AG08395 (cell line): ENCODE data around the gene C3orf33.
"Not testable (repeated sequence)": the region's sequence is repeated elsewhere in the genome, so short reads cannot be mapped to it uniquely, and the experiment has no call there.

Experiments
- DNase-seq: peaks from one replicate; pipeline ENCODE4 v3.0.0; 2012; ENCODE audit warnings: mixed read lengths, low spot score

The C3orf33 gene, protein sequence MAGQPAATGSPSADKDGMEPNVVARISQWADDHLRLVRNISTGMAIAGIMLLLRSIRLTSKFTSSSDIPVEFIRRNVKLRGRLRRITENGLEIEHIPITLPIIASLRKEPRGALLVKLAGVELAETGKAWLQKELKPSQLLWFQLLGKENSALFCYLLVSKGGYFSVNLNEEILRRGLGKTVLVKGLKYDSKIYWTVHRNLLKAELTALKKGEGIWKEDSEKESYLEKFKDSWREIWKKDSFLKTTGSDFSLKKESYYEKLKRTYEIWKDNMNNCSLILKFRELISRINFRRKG

DNA sequence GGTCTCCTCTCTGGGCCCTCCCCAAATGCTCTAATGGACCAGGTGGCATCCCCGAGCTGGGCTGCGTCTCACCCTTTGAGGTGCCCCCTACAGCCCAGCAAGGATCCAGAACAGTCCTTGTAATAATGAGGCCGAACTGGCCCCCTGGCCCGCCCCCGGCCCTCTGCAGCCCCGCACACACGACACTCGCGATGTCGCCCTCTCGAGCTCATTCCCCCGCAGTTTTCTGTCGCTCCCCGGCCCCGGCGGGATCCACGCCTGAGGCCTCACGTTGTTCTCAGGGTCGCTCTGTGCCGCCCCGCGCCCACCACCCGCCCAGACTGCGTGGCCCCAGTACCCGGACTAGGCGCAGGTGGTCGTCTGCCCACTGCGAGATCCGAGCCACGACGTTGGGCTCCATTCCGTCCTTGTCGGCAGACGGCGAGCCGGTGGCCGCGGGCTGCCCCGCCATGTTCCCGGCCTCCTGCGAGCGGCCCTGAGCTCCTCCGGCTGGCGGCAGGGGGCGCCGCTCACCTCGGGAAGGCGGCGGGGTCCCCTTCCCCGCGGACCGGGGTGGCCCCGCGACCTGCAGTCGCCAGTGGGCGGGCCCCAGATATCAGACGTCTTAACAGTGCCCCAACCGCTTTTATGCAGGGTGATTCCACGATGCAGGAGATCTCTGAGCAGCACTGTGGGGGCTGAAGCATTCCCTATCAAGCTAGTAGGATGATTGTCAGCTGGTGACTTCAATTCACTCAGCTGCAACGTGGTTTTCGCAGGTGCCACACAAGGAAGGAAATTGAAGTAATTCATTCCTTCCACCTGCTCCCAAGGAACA is at the start of gene C3orf33:
C3orf33 (minus strand) TSS at position 477 of the 817 bp plus-strand sequence; CDS start at position 451, 26 bp downstream.
- DNase-seq, result peak; percentile 84

DNA sequence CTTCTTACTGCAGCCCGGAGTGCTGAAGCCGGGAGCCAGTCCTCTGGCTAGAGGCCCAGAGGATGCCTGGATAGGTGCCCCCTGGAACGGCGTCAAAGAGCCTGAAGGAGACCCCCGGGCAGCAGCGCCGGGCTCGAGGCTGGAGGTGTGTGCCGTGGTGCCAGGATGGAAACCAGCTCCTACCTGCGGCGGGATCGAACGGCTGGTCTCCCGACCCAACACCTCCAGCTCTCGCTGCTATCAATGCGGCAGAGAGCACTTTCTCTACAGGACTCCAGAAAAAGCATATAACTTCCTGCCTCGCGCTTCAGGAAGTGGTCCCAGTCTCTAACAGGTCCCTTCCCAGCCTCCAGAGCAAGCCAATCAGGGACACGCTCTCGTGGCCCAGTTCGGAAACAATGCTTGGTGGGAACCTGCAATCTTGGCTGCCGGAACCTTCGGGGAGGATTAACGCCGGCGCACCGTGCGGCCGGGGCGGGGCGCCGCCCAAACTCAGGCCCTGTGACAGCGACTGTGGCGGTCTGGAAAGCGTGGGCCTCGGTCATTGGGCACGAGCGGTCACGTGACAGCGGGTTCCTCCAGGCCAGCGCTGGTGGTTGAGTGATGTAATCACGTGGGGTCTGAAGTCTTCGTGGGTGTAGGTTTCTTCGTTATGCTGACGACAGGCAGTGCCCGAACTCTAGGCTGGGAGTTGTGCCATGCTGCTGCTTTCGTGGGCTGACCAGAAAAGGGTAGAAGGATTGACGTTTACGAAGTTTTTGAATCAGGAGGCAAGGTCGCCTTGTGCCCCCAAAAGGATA is 48.3 kb upstream of the C3orf33 start, which contains the start of gene SLC33A1:
SLC33A1 (minus strand) TSS at position 287 of the 800 bp plus-strand sequence. CDS start 430 bp downstream, outside the sequence.
- peak; percentile 99 for DNase-seq

DNA sequence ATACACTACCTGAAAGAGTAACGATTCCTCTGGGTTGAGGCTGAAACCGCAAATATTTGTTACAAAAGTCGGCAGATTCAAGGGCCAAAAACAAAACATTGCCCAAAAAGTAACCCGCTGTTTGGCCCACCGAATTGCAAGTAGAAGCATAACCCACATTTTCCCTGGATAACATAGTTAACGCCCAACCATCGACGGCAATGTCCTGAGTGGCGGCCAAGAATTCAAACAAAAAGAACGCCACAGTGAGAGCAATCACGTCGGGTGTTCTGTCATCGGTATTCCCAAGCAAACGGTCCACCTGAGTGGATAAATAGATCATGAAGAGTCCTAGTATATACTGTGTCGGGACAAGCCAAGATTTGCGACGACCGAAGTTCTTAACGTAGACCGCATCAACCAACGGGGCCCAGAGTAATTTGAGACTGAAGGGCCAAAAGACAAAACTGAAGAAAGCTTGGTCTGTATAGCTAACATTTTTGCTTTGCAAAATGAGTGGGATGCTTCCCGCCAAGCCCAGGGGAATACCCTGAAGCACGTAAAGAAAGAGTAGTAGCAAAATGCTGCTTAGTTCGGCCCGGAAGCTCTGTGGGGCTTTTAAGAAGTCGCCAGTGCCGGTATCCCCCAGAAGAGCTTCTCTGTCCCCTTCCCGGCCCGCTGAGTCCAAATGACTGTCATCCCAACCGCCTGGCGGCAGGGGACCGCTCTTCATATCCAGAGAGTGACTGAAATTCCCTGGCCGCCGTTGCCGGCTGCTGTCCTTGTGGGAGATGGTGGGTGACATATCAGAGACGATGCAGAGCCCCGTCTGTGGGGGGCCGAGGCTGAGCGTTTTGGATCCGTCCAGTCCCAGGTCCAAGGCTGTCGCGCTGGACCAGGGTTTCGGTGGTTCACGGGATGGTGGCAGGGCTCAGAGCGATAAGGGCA is 47.4 kb upstream of the C3orf33 start:
- DNase-seq, result no peak

DNA sequence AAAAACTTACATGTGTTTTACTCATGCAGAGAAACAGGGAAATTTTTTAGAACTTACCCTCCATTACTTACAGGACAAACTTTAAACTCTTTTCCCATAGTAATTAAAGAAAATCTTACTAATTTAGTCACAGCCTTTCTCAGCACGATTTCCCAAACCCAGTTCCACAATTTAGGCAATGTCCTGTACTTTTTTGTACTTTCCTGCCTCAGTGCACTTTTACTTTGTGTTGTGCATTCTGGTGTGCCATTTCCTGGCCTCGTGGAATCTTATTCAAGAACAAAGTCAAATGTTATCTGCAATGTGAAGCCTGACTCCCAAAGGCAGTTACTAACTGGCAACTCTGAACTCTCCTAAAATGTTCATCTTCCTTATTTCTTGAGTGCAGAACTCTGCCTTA is 46.3 kb upstream of the C3orf33 start:
- no peak for DNase-seq

DNA sequence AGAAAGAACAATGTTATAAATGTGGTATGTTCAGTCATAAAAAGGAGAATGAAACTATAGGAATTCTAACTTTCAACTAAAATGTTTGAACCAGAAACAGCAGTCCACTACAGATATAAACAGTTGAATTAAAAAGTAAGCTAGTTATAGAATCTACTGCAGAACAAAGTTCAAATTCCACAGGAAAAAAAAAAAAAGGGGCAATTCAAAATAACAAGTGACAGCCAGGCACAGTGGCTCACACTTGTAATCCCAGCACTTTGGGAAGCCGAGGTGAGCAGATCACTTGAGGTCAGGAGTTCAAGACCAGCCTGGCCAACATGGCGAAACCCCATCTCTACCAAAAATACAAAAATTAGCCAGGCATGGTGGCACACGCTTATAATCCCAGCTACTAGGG is 43.3 kb upstream of the C3orf33 start:
- DNase-seq, result not testable (repeated sequence)

DNA sequence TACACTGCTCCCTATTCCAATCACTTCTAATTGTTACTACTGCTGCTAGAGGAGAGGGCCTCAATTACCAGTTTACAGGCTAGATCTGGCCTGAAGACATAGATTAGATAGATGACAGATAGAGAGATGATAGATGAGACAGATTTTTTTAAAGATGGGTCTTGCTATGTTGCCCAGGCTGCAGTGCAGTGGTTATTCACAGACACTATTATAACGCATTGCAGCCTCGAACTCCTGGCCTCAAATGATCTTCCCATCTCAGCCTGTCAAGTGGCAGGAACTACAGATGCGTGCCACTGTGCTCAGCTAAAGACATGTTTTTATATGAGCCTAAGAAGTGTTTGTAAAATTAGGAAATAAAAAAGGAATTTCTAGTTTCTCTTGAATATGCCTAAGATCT is 41.9 kb upstream of the C3orf33 start:
- no peak for DNase-seq

DNA sequence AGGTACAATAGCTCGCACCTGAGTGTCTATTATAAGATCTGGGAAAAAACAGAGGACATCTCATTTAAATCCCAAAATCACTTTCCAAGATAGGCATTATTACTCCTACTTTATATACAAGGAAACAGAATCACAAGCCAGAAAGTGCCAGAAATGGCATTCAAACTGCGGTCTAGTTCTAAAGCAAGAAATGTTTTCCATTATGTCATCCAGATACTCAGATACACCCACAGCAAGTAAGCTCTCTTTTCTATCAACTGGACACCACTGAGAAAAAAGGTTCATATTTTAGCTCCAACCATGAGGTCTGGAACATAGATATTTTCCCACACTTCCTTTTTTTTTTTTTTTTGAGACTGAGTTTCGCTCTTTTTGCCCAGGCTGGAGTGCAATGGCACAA is 40.0 kb upstream of the C3orf33 start:
- no peak for DNase-seq

DNA sequence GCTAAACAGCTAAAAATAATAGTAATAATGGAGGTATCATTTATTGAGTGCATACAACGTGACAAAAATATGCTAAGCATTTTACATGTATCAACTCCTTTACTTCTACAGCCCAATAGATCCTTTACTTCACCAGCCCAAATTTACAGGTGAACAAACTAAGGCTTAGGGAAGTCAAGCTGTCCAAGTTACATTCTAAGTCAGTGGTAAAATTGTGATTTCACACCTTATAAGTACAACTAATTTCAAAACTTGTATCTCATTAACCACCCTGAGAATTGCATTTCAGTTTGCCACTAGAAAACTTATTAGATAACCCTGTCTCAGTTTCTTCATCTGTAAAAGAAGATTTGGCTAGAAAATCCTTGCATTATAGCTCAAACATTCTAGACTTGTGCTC is 37.5 kb upstream of the C3orf33 start:
- DNase-seq, result no peak

DNA sequence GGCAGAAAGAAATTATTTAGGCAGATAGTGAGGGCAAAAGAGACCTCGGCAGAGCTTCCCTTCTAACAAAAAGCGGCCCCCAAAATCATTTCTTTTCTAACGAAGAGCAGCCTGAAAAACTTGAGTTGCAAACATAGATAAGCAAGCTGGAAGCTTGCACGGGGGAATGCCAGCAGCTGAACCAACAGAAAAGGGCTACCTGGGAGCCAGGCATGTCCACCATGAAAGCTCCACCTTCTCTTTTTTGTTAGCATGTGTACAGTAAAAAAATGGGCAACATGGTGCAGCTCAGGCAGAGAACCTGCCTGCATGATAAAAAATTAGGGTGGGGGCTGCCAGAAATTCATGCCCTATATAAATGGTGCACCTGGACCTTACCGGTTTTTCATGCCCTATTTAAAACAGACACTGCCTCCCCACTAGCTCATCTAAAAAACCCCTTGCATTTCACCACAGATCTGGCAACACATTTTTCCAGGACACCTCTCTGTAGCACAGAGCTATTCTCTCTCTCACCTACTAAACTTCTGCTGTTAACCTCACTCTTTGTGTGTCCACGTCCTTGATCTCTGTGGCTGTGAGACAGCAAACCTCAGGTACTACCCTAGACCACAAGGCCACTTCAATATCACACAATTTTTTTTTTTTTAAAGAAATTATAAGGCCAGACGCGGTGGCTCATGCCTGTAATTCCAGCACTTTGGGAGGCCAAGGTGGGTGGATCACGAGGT is 29.4 kb upstream of the C3orf33 start:
- DNase-seq, result no peak

DNA sequence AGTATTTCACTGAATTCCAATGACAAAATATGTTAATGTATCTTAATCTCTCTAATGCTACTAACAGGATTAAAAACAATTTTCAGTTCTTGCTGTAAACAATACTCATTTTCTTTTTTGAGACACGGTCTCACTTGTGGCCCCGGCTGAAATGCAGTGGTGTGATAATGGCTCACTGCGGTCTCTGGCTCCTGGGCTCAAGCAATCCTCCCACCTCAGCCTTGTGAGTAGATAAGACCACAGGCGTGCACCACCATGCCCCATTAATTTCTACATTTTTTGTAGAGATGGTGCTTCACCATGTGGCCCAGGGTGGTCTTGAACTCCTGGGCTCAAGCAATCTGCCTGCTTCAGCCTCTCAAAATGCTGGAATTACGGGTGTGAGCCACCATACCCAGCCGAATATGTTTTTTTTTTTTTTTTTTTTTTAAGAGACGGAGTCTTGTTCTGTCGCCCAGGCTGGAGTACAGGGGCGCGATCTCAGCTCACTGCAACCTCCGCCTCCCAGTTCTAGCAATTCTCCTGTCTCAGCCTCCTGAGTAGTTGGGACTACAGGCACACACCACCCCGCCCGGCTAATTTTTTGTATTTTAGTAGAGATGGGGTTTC is 22.5 kb upstream of the C3orf33 start:
- not testable (repeated sequence) for DNase-seq

DNA sequence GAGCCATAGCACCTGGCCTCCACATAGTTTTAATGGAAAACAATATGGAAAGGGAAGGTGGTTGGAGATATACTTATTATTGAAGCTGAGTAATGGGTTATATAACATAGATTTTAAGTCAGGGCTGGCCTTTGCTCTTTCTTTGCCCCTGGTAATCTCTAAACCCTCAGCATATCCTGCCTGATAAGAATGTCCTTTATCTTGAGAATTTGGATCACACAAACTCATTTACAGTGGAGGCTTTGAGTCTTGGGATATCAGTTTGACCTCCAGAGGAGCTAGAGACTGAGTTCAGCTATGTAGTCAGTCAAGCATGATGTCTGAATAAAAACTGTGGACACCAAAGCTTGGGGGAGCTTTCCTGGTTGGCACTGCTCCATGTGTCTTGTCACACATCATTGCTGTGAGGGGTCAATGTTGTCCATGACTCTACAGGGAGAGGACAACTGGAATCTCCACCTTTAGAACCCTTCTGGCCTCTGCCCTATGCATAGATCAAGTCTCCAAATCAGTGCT is 9.0 kb upstream of the C3orf33 start:
- DNase-seq, result no peak

DNA sequence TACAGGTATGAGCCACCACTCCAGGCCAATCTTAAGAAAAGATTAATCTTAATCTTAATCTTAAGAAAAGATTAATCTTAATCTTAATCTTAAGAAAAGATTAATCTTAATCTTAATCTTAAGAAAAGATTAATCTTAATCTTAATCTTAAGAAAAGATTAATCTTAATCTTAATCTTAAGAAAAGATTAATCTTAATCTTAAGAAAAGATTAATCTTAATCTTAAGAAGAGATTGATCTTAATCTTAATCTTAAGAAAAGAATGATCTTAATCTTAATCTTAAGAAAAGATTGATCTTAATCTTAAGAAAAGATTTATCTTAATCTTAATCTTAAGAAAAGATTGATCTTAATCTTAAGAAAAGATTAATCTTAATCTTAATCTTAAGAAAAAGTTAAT is 7.1 kb upstream of the C3orf33 start:
- DNase-seq, result not testable (repeated sequence)

DNA sequence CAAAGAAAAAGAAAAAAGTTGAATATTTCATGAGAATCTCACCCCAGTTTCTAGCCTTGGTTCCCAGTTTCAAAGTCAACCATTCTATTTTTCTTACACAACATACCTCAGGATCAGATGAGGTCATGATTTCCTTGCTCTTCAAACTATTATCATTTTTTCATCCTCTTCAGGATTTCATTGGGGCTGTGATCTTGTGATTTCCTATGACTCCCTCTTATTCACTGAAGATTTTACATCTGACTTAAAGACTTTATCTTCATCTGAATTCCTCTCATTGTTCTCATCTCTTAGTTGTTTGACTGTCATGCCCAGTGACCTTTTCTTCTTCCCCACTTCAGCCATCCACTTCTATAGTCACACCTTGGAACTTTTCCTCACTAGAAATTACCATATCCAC is 3.1 kb upstream of the C3orf33 start:
- peak; percentile 10 for DNase-seq

DNA sequence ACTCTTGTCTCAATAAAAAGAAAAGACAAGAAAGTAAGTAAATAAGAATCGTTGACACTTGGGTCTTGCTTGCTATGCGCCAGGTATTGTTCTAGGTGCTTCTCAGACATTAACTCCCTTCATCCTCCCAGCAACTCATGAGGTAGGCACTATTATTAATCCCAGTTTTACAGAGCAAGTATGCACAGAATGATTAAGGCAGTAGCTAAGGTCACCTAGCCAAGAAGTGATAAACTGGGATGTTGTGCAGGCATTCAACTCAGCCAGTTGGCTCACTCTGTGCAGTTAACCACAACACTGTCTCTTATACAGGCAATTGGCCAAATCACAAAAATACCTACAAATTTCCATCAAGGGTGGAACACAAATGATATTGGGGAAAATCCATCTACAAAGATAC is 1.7 kb upstream of the C3orf33 start:
- DNase-seq, result no peak

DNA sequence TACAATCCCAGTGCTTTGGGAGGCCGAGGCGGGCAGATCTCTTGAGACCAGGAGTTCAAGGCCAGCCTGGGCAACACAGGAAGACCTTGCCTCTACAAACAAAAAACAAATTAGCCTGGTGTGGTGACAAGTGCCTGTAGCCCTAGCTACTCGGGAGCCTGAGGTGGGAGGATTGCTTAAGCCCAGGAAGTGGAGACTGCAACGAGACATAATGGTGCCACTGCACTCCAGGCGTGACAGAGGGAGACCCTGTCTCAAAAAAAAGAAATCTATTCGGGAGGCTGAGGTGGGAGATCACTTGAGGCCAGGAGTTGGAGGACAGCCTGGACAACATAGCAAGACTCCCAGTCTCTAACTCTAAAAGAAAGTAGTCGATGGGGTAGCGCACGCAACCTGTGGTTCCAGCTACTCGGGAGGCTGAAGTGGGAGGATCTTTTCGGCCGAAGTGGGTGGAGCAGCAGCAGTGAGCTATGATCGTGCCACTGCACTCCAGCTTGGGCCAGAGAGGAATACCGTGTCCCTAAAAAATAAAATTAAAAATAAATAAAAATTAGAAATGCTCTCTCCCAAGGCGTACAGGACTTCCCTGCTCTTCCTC is 775 bp downstream of the C3orf33 start:
- peak; percentile 12 for DNase-seq

DNA sequence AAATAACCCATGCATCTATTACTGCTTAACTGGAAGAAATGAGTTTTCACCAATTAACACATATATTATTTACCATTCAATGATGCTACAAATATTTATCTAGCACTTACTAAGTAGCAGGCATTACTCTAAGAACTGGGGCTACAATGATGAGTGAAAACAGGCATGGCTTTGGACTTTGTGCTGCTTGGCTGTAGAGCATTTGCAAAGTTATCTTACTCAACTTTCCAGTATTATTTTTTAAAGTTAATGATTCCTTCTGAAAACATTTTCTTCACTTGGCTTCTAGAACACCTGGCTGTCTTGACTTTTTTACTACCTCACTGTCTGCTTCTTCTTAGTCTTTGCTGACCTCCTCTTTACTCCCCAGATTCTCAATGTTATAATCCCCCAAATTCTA is 1.8 kb downstream of the C3orf33 start:
- DNase-seq, result no peak

DNA sequence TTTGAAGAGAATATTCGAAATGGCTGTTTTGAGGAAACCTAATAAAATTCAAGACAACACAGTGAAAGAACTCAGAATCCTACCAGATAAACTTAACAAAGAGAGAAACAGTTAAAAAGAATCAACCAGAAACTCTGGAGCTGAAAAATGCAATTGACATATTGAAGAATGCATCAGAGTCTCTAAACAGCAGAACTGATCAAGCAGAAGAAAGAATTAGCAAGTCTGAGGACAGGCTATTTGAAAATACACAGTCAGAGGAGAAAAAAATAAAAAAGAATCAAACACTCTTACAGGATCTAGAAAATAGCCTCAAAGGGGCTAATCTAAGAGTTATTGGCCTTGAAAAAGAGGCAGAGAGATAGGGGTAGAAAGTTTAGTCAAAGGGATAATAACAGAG is 13.5 kb downstream of the C3orf33 start:
- no peak for DNase-seq

DNA sequence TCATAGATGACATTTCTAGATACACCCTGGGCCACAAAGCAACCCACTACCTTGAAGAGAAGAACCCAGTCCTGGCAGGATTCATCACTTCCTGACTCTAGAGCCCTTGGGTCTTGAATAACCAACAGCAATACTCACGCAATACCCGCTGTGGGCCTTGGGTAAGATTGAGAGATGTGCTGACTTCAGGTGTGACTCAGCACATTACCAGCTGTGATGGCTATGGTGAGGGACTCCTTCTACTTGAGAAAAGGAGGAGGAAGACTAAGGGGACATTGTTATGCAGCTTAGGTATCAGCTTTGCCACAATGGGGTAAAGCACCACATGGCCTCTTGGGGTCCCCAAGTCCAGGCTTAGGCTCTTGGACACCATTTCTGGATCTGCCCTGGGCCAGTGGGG is 14.9 kb downstream of the C3orf33 start:
- DNase-seq, result no peak

DNA sequence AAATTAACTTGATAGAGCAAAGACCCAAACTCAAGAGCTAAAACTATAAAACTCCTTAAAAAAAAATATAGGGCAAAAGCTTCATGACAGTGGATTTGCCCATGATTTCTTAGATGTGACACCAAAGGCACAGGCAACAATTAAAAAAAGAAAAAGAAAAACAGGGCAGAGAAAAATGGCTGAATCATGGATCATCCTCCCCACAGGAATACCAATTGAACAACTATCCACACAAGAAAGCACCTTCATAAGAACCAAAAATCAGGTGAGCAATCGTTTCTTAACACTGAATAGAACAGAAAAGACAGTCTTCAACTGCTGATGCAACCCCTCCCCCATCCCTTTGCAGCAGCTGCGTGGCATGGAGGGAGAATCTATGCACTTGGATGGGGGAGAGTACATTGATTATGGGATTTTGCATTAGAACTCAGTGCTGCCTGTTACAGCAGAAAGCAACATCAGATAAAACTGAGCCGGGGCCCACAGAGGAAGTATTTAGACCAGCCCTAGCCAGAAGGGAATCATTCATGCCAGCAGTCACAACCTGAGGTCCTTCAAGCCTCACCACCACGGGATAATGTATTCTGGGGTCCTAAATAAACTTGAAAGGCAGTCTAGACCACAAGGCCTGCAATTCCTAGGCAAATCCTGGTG is 15.7 kb downstream of the C3orf33 start:
- DNase-seq, result no peak
